NCI-H1417 treated with DMSO at 0.1 percent for 48 hours (cell line): ENCODE results near the gene CEP72.

Source experiments
- DNase-seq: peaks from one replicate; lab custom pipeline; 2025; lab: John Stamatoyannopoulos, UW

The CEP72 gene

GRCh38 chr5:638501-639252 lies 26.5 kb downstream of the CEP72 start:
- DNase-seq = no peak

DNA sequence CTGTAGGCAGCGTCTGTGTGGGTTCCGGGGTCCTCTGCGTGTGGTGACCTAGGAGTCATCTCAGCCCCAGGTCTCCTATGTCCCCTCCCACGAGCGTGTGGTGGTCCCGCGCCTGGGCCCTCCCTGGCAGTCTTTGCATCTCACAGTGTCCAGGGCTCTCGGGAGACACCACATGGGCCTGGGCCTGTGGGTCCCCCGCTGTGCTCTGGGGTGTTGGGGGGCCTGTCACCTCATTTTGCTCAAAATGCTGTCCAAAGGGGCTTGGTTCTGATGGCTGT lies 27.1 kb downstream of the CEP72 start:
- no peak for DNase-seq

DNA sequence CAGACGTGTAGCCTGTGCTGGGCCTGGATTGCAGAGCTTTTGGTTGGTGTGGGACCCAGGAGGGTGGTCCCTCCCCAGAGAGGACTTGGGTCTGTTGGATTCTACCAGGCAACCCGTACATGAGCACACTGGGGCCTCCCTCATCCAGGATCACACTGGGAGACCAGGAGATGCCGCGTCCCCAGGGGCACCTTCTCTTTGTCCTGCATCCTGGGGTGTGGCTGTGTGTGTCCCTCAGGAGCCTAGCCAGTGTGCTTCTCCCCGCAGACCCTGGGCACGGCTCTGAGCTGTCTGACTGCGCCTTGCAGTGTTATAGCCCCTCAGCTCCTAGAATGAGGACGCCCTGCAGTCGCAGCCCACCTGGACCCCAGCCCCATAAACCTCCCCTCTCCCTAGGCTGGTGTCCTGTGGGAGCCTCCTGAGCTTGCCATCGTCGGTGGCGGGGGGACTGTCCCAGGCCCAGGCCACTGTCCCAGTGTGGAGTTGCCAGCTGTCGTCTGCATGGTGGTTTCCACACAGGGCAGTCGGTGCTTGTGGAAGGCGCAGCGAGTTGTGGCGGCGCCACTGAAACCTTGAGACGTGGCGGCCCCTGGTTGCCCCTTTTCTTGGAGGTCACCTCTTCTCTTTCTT lies 27.6 kb downstream of the CEP72 start:
- no peak for DNase-seq

- DNase-seq = no peak
These were observed 28.6 kb downstream of the CEP72 start for GRCh38 chr5:640461-641330.

DNA sequence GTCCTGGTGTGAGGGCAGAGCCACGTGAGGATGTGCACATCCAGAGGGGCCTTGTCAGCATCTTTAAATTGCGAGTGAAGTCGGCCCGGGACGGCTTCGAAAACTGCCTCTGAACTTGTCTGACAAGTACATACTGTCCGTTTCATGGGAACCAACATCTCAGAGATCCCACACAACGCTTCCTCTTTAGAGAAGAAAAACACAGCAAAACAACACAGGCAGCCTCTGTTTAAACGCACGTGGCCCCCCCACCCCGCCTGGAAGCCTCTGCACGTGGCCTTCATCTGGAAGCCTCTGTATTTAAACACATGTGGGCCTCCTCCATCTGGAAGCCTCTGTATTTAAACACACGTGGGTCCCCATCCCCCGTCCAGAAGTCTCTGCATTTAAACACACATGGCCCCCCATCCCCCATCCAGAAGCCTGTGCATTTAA lies 29.2 kb downstream of the CEP72 start:
- DNase-seq = no peak

DNA sequence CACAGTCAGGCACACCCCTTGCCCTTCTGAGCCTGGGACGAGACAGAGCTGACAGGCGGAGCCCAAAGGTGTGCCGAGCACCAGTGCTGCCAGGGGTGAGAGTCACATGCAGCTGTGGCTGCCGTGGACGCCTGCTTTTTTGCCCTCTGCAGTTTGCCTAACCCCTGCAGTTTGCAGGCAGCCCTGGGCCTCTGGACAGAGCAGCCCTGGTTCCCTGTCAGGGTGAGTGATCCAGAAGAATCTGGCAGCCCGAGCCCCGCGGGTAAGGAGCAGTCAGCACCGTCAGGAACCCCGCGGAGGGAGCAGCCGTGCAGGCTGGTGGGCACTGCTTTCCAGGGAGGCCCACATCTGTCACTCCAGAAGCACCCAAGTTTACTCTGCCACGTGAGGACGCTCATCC lies 30.3 kb downstream of the CEP72 start:
- no peak for DNase-seq

- no peak for DNase-seq
These were observed 31.2 kb downstream of the CEP72 start for GRCh38 chr5:643351-643801.

DNA sequence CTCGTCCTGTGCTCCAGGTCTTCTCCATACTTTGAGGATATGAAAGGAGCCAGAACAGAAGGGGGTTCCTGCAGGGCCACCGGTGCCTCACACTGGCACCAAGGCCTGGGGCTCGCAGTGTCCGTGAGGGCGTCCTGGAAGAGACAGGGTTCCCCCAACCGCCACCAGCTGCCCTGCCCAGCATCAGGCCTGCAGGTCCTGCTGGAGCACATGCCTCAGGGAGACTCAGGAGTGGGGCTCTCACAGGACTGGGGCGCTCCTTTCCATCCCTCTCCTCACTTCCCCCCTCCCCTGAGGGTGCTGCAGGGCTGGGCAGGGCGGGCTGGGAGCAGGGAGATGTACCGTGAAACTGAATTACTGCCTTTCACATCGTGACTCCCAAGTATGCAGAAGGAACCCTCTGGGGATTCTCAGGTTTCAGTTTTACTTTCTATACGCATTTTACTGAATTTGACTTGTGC lies 31.7 kb downstream of the CEP72 start:
- no peak for DNase-seq

GRCh38 chr5:644509-644908 lies 32.4 kb downstream of the CEP72 start:
- DNase-seq = no peak

DNA sequence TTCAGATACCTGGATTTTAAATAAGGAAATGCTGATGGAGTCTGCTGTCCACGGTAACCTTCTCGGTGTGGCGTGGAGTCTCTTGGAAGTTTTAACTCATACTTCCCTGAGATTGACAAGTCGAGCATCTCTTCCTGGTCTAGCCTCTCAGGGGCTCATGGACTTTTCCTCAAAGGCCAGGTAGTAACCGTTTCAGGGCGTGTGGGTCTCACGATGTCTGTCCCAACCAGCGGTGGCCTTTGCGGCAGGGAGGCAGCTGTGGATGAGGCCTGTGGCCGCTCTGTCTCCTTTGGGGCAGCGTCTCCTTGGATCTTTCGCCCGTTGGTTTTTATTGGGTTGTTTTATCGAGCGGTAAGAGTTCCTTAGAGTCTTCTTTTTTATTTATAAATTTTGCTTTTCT lies 32.8 kb downstream of the CEP72 start:
- no peak for DNase-seq

GRCh38 chr5:645421-645820 lies 33.3 kb downstream of the CEP72 start:
- no peak for DNase-seq

- DNase-seq = no peak
These were observed 34.5 kb downstream of the CEP72 start for GRCh38 chr5:646396-647201.

GRCh38 chr5:647311-647710 lies 35.2 kb downstream of the CEP72 start:
- DNase-seq = no peak

- no peak for DNase-seq
These were observed 35.6 kb downstream of the CEP72 start for GRCh38 chr5:647727-648126.

GRCh38 chr5:651296-652022 lies 39.3 kb downstream of the CEP72 start:
- no peak for DNase-seq

DNA sequence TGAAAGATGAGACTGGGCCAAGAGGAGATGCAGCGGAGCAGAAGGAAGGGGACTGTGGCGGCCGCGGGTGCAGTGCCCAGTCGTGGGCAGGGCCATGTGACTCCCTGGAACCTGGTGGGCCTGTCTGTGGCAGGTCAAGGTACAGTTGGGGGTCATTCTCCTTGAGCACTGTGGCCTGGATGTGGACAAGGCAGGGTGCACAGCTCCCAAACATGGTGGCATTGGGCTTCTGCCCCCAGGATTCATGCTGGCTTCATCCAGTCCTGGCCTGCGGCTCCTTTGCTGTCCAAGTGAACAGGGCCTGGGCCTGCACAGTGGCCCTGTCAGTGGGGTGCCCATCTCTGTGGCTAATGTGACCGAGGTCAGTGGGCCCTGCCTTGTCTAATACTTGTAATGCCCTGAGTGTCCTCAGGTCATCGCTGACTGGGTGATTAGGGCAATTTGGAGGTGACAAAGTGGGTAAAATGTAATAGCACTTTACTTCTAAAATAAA lies 39.9 kb downstream of the CEP72 start:
- DNase-seq = no peak

DNA sequence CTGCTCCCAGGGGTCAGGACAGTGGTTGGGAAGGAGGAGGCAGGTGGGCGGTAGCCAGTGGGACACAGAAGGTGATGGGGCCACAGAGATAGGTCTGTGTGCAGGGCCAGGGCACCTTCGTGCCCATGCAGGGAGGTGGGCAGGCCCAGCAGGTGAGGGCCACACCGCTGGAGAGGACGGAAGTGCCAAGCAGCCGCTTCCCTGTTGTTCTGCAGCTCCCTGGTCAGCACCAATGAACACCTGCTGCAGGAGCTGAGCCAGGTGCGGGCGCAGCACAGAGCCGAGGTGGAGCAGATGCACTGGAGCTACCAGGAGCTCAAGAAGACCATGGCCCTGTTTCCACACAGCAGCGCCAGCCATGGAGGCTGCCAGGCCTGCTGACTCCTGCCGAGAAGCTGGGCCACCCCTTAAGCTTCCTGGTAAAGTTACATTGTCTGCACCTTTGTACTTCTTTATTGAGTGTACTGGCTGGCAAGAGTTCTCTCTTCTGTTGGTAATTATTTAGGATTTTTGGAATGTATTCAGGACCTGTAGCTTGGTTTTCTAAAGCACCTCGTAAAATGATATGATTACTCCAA lies 40.7 kb downstream of the CEP72 start:
- DNase-seq = no peak

- DNase-seq = no peak
These were observed 42.1 kb downstream of the CEP72 start for GRCh38 chr5:654071-654778.

GRCh38 chr5:655406-655805 lies 43.3 kb downstream of the CEP72 start:
- no peak for DNase-seq

- no peak for DNase-seq
These were observed 45.4 kb downstream of the CEP72 start for GRCh38 chr5:657570-657969.
